Endothelial cell of umbilical vein (primary cell): Measurements from ENCODE around the gene MYOM3. TPM values are rescaled to one million over a fixed set of nuclear protein-coding genes. Genes with fewer than 3 reads are reported as not detected.

Experiments used
- BruUV-seq: library from RNA; stranded (reverse); fragments of 400-500 nt; replicated peaks from 2 replicates; lab custom pipeline; 2021; lab: Mats Ljungman, UMichigan
- CTCF ChIA-PET: fragments of 300-600, 350-600 bp; sonication (Branson Sonifier 250); formaldehyde crosslinking; loops from one replicate; lab custom pipeline; 2021; ENCODE audit warnings: antibody characterized with exemption, inconsistent platforms; lab: Charles Lee
- POLR2A ChIA-PET: fragments of 300-600, 350-600 bp; sonication (Branson Sonifier 250); formaldehyde crosslinking; loops from one replicate; lab custom pipeline; 2021; ENCODE audit warnings: antibody characterized with exemption, inconsistent platforms; lab: Charles Lee
- DNase-seq: peaks from one replicate; pipeline ENCODE4 v3.0.0-alpha.2; 2011; ENCODE audit warnings: low read depth, low spot score
- FAIRE-seq: peaks from 2 replicates; lab custom pipeline; 2011; peaks lifted over from hg19 to GRCh38; lab: Jason Lieb, UNC
- H2AFZ ChIP-seq: 2 replicates; pipeline ENCODE4 v1.6.0; 2012; ENCODE audit warnings: low read depth, low read length, control low read depth, inconsistent platforms
- H3K27ac ChIP-seq: 2 replicates; pipeline ENCODE4 v1.5.1; 2011; ENCODE audit warnings: low read depth, mild to moderate bottlenecking, control low read depth, low read length, moderate library complexity; ENCODE audit not compliant: insufficient read depth
- H3K27me3 ChIP-seq, 2 experiments: 2 replicates each; pipeline versions ENCODE4 v1.6.0 to v1.6.1; 2011; ENCODE audit warnings: low read length in 2 of 2, mixed read lengths in 1 of 2; ENCODE audit not compliant: control insufficient read depth in 2 of 2, insufficient read depth in 2 of 2
- H3K36me3 ChIP-seq, 2 experiments: 2 replicates in 1 of 2; 3 replicates in 1 of 2; pipeline ENCODE4 v1.5.1; 2011; ENCODE audit warnings: low read length in 2 of 2, mild to moderate bottlenecking in 1 of 2, moderate library complexity in 1 of 2; ENCODE audit not compliant: control insufficient read depth in 2 of 2, insufficient read depth in 2 of 2; ENCODE audit errors: extremely low read depth in 1 of 2
- H3K4me1 ChIP-seq: 3 replicates; pipeline ENCODE4 v1.5.1; 2011; ENCODE audit warnings: mild to moderate bottlenecking, low read length; ENCODE audit not compliant: control insufficient read depth, insufficient read depth; ENCODE audit errors: extremely low read depth
- H3K4me2 ChIP-seq: 2 replicates; pipeline ENCODE4 v1.6.1; 2011; ENCODE audit warnings: low read length, control low read depth, mixed read lengths; ENCODE audit not compliant: insufficient read depth
- H3K4me3 ChIP-seq, 3 experiments: fragments of 200-600 bp in 1 of 3; sonication (generic), shearing (Covaris generic) in 1 of 3; replicated peaks in 1 of 3; 2 replicates each; pipeline ENCODE4 v1.5.1; 2011 to 2016; ENCODE audit warnings: control low read depth in 3 of 3, low read length in 3 of 3, mild to moderate bottlenecking in 2 of 3, inconsistent platforms in 1 of 3, low read depth in 1 of 3, moderate library complexity in 1 of 3; ENCODE audit not compliant: insufficient read depth in 1 of 3
- H3K79me2 ChIP-seq: 2 replicates; pipeline ENCODE4 v1.6.0; 2012; ENCODE audit warnings: low read length, inconsistent platforms; ENCODE audit not compliant: control insufficient read depth, insufficient read depth
- H3K9ac ChIP-seq: replicated peaks from 2 replicates; pipeline ENCODE3; 2011; ENCODE audit warnings: low read length, control low read depth; ENCODE audit not compliant: insufficient read depth; ENCODE audit errors: extremely low read depth
- H3K9me1 ChIP-seq: replicated peaks from 3 replicates; pipeline ENCODE4 v1.6.0; 2011; ENCODE audit warnings: mild to moderate bottlenecking, low read length; ENCODE audit not compliant: control insufficient read depth, insufficient read depth; ENCODE audit errors: extremely low read depth
- H3K9me3 ChIP-seq: replicated peaks from 2 replicates; pipeline ENCODE4 v1.5.1; 2012; ENCODE audit warnings: low read length, inconsistent platforms; ENCODE audit not compliant: control insufficient read depth, insufficient read depth
- H4K20me1 ChIP-seq: replicated peaks from 2 replicates; pipeline ENCODE3; 2011; ENCODE audit warnings: mild to moderate bottlenecking, low read length; ENCODE audit not compliant: control insufficient read depth, insufficient read depth; ENCODE audit errors: extremely low read depth
- EZH2 ChIP-seq: IDR thresholded peaks from 2 replicates; pipeline ENCODE4 v1.6.1; 2012; ENCODE audit warnings: borderline replicate concordance, low read depth, mild to moderate bottlenecking, moderate library complexity, low read length, inconsistent platforms; ENCODE audit not compliant: severe bottlenecking
- FOS ChIP-seq: IDR thresholded peaks from 2 replicates; pipeline ENCODE4 v1.6.1; 2011; ENCODE audit warnings: mild to moderate bottlenecking, low read length, moderate library complexity, borderline replicate concordance; ENCODE audit not compliant: insufficient read depth
- GATA2 ChIP-seq: IDR thresholded peaks from 2 replicates; pipeline ENCODE4 v1.7.0; 2011; ENCODE audit warnings: low read depth, mild to moderate bottlenecking, moderate library complexity, mixed read lengths, low read length; ENCODE audit not compliant: insufficient read length, insufficient read depth
- JUN ChIP-seq: IDR thresholded peaks from 2 replicates; pipeline ENCODE4 v1.6.1; 2011; ENCODE audit warnings: borderline replicate concordance, low read depth; ENCODE audit not compliant: insufficient read length, insufficient read depth
- MYC ChIP-seq: IDR thresholded peaks from one replicate; pipeline ENCODE4 v1.6.1; 2011; ENCODE audit warnings: mild to moderate bottlenecking, low read depth, low read length
- POLR2A ChIP-seq: IDR thresholded peaks from 2 replicates; pipeline ENCODE4 v1.6.1; 2012; ENCODE audit warnings: low read depth, mild to moderate bottlenecking, control low read depth, low read length
- POLR2AphosphoS5 ChIP-seq: IDR thresholded peaks from 2 replicates; pipeline ENCODE4 v1.6.1; 2012; ENCODE audit warnings: low read depth, mild to moderate bottlenecking, control low read depth, low read length, moderate library complexity; ENCODE audit not compliant: insufficient read depth
- dilution Hi-C: fragments of 300-500 bp; cut with MboI; formaldehyde crosslinking; loops from one replicate; pipeline ENCODE4 v1.15.0; 2019; ENCODE audit warnings: low sequenced_read_pairs; ENCODE audit not compliant: extremely low pct_ligation_motif_present
- intact Hi-C: fragments of 100-400 bp; cut with micrococcal nuclease; formaldehyde crosslinking; loops from one replicate; pipeline ENCODE4 v1.10.0; 2022
- polyA plus RNA-seq, 4 experiments: library from polyadenylated mRNA; depleted of rRNA in 3 of 4; stranded (reverse) in 3 of 4; unstranded in 1 of 4; fragments of >200 nt; gene quantifications; 2 replicates each; pipeline versions ENCODE4 v1.2.1 to v1.2.3, GENCODE V29; 2011 to 2012; ENCODE audit warnings: missing spikeins in 1 of 4
- total RNA-seq: library from RNA; stranded (reverse); gene quantifications from 2 replicates; pipeline ENCODE4 v1.2.3, GENCODE V29; 2021
- TF ChIP-seq, protein P1 (sequence below), 2 donors: IDR thresholded peaks; 1 replicate in 1 of 2; 2 replicates in 1 of 2; pipeline ENCODE4 v1.5.1; 2011; ENCODE audit warnings: low read length in 2 of 2, mild to moderate bottlenecking in 2 of 2, moderate library complexity in 2 of 2, control low read depth in 1 of 2, inconsistent platforms in 1 of 2, low read depth in 1 of 2; ENCODE audit not compliant: insufficient read depth in 1 of 2; ENCODE audit errors: extremely low read depth in 1 of 2
- TF ChIP-seq, protein P2 (sequence below): IDR thresholded peaks from 2 replicates; pipeline ENCODE4 v1.6.1; 2011; ENCODE audit not compliant: insufficient read depth, insufficient read length

Gene MYOM3
- total and polyA plus RNA-seq, 2 donors (not counting 3 experiments of a cell fraction or from before 2014, with no cell fraction given) = 0.11 to 0.40 TPM

- no TSS peak for BruUV-seq
- TF ChIP-seq, protein P1, sequence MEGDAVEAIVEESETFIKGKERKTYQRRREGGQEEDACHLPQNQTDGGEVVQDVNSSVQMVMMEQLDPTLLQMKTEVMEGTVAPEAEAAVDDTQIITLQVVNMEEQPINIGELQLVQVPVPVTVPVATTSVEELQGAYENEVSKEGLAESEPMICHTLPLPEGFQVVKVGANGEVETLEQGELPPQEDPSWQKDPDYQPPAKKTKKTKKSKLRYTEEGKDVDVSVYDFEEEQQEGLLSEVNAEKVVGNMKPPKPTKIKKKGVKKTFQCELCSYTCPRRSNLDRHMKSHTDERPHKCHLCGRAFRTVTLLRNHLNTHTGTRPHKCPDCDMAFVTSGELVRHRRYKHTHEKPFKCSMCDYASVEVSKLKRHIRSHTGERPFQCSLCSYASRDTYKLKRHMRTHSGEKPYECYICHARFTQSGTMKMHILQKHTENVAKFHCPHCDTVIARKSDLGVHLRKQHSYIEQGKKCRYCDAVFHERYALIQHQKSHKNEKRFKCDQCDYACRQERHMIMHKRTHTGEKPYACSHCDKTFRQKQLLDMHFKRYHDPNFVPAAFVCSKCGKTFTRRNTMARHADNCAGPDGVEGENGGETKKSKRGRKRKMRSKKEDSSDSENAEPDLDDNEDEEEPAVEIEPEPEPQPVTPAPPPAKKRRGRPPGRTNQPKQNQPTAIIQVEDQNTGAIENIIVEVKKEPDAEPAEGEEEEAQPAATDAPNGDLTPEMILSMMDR (IDR thresholded peaks at IDR 0.05; ENCODE audit: extremely low read depth in 1 of 2, insufficient read depth in 1 of 2, low read depth in 1 of 2, low read length in 2 of 2) = no peak
- no peak for TF ChIP-seq MYC
- TF ChIP-seq FOS = no peak
- TF ChIP-seq POLR2AphosphoS5 = no peak
- no peak for TF ChIP-seq POLR2A
- no peak for TF ChIP-seq JUN
- TF ChIP-seq, protein P2, sequence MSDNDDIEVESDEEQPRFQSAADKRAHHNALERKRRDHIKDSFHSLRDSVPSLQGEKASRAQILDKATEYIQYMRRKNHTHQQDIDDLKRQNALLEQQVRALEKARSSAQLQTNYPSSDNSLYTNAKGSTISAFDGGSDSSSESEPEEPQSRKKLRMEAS = no peak
- TF ChIP-seq EZH2 = no peak
- TF ChIP-seq GATA2 = no peak
- Histone ChIP-seq H3K9me1 (no peaks in the 10 kb centered on the region), H3K9ac (no peak overlapping the region), H3K4me1 (peaks cover 10% of the 10 kb centered on the region), H2AFZ (no peak overlapping the region), H4K20me1 (no peaks in the 10 kb centered on the region), H3K4me3 (no peak overlapping the region), H3K27ac (no peak overlapping the region), H3K36me3 (no peaks in the 10 kb centered on the region), H3K27me3 (no peaks in the 10 kb centered on the region), H3K4me2 (no peak overlapping the region), H3K9me3 (no peaks in the 10 kb centered on the region), H3K79me2 (no peaks in the 10 kb centered on the region)
- FAIRE-seq (no peak), DNase-seq (no peak)
- intact Hi-C loops (no loop called here), dilution Hi-C loops (no loop called here)
- ChIA-PET POLR2A (no interaction called here), CTCF (interaction anchor here (1.4 to 1.7 kb wide), 2 partner anchors 32 to 46 kb away, joined by 3 to 4 read pairs; no protein-coding TSS in a partner anchor)
Measured at GRCh38 chr1:24103879-24104278, 8.1 kb downstream of the MYOM3 start.
